ENCODE measurements around the gene PLPPR1. TPM values are rescaled to one million over a fixed set of nuclear protein-coding genes. Genes with fewer than 3 reads are reported as not detected.

The PLPPR1 gene
- total RNA-seq, 1 experiment from 2014 or later, result not detected

GRCh38 chr9:101121836-101122399 lies 93.4 kb downstream of the PLPPR1 start:
- Histone ChIP-seq H3K9me2 (ENCODE audit: insufficient read depth) (no peaks in the 10 kb centered on the region), H3K9ac (ENCODE audit: low read length) (no peak overlapping the region), H3K27me3 (ENCODE audit: insufficient read depth, low read length) (no peaks in the 10 kb centered on the region), H3K27ac (ENCODE audit: low read depth, low read length) (no peak overlapping the region), H3K4me1 (ENCODE audit: control insufficient read depth in 1 of 2, insufficient read depth in 2 of 2, low read length in 2 of 2) (no peaks in the 10 kb centered on the region), H4K20me1 (ENCODE audit: insufficient read depth) (no peaks in the 10 kb centered on the region), H3K4me2 (ENCODE audit: low read length) (no peak overlapping the region), H3K36me3 (ENCODE audit: control insufficient read depth in 1 of 2, insufficient read depth in 2 of 2, low read length in 2 of 2) (no peaks in the 10 kb centered on the region), H3K9me3 (ENCODE audit: control insufficient read depth in 1 of 2, insufficient read depth in 1 of 2, low read depth in 1 of 2, low read length in 2 of 2) (no peaks in the 10 kb centered on the region), H3K79me2 (ENCODE audit: insufficient read depth, low read length) (no peaks in the 10 kb centered on the region), H2AFZ (ENCODE audit: low read depth, low read length, poor library complexity, severe bottlenecking) (no peak overlapping the region), H3K4me3 (replicated peaks in 1 of 2; ENCODE audit: low read depth in 1 of 2, low read length in 2 of 2) (no peak overlapping the region)
- CTCF ChIA-PET, result interaction anchor here (1.4 to 1.5 kb wide), 2 partner anchors 114 to 190 kb away, joined by 5 to 7 read pairs; no protein-coding TSS in a partner anchor
- POLR2A ChIA-PET, result no interaction called here
- RAD21 ChIA-PET (ENCODE audit: low non-redundant PET in 1 of 2, low total read pairs in 2 of 2, uncharacterized antibody in 2 of 2, unreplicated experiment in 2 of 2), result no interaction called here
- intact Hi-C loops (cut with micrococcal nuclease), result no loop called here
- no peak for DNase-seq (ENCODE audit: low read depth, low spot score)
- ATAC-seq, result no peak
- BruUV-seq (replicated peaks), result no TSS peak
- TF ChIP-seq EZH2phosphoT487 (IDR thresholded peaks at IDR 0.05; ENCODE audit: borderline replicate concordance), result no peak
- no peak for TF ChIP-seq YY1 (IDR thresholded peaks at IDR 0.05; ENCODE audit: extremely low read depth, insufficient replicate concordance, low read depth, low read length)
- no peak for TF ChIP-seq JUND (IDR thresholded peaks at IDR 0.05)
- no peak for TF ChIP-seq SP1 (IDR thresholded peaks at IDR 0.05; ENCODE audit: low read depth)
- TF ChIP-seq, protein P1, sequence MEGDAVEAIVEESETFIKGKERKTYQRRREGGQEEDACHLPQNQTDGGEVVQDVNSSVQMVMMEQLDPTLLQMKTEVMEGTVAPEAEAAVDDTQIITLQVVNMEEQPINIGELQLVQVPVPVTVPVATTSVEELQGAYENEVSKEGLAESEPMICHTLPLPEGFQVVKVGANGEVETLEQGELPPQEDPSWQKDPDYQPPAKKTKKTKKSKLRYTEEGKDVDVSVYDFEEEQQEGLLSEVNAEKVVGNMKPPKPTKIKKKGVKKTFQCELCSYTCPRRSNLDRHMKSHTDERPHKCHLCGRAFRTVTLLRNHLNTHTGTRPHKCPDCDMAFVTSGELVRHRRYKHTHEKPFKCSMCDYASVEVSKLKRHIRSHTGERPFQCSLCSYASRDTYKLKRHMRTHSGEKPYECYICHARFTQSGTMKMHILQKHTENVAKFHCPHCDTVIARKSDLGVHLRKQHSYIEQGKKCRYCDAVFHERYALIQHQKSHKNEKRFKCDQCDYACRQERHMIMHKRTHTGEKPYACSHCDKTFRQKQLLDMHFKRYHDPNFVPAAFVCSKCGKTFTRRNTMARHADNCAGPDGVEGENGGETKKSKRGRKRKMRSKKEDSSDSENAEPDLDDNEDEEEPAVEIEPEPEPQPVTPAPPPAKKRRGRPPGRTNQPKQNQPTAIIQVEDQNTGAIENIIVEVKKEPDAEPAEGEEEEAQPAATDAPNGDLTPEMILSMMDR (IDR thresholded peaks at IDR 0.05 in 2 of 3, conservative IDR thresholded peaks at IDR 0.05 in 1 of 3; ENCODE audit: borderline replicate concordance in 1 of 3, insufficient read depth in 1 of 3, low read depth in 2 of 3, low read length in 2 of 3), result no peak
- TF ChIP-seq, protein P2, sequence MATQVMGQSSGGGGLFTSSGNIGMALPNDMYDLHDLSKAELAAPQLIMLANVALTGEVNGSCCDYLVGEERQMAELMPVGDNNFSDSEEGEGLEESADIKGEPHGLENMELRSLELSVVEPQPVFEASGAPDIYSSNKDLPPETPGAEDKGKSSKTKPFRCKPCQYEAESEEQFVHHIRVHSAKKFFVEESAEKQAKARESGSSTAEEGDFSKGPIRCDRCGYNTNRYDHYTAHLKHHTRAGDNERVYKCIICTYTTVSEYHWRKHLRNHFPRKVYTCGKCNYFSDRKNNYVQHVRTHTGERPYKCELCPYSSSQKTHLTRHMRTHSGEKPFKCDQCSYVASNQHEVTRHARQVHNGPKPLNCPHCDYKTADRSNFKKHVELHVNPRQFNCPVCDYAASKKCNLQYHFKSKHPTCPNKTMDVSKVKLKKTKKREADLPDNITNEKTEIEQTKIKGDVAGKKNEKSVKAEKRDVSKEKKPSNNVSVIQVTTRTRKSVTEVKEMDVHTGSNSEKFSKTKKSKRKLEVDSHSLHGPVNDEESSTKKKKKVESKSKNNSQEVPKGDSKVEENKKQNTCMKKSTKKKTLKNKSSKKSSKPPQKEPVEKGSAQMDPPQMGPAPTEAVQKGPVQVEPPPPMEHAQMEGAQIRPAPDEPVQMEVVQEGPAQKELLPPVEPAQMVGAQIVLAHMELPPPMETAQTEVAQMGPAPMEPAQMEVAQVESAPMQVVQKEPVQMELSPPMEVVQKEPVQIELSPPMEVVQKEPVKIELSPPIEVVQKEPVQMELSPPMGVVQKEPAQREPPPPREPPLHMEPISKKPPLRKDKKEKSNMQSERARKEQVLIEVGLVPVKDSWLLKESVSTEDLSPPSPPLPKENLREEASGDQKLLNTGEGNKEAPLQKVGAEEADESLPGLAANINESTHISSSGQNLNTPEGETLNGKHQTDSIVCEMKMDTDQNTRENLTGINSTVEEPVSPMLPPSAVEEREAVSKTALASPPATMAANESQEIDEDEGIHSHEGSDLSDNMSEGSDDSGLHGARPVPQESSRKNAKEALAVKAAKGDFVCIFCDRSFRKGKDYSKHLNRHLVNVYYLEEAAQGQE (IDR thresholded peaks at IDR 0.05; ENCODE audit: low read depth), result no peak
- TF ChIP-seq, protein P3, sequence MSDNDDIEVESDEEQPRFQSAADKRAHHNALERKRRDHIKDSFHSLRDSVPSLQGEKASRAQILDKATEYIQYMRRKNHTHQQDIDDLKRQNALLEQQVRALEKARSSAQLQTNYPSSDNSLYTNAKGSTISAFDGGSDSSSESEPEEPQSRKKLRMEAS (IDR thresholded peaks at IDR 0.05), result no peak
- no peak for TF ChIP-seq ZFX (IDR thresholded peaks at IDR 0.05)
- TF ChIP-seq, protein P4, sequence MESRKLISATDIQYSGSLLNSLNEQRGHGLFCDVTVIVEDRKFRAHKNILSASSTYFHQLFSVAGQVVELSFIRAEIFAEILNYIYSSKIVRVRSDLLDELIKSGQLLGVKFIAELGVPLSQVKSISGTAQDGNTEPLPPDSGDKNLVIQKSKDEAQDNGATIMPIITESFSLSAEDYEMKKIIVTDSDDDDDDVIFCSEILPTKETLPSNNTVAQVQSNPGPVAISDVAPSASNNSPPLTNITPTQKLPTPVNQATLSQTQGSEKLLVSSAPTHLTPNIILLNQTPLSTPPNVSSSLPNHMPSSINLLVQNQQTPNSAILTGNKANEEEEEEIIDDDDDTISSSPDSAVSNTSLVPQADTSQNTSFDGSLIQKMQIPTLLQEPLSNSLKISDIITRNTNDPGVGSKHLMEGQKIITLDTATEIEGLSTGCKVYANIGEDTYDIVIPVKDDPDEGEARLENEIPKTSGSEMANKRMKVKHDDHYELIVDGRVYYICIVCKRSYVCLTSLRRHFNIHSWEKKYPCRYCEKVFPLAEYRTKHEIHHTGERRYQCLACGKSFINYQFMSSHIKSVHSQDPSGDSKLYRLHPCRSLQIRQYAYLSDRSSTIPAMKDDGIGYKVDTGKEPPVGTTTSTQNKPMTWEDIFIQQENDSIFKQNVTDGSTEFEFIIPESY (IDR thresholded peaks at IDR 0.05; ENCODE audit: extremely low read depth, insufficient replicate concordance, low read length), result no peak
- TF ChIP-seq CBX3 (IDR thresholded peaks at IDR 0.05; ENCODE audit: low read depth), result no peak
